GM12875 (cell line): Measurements from ENCODE around the gene OXNAD1.

Experiments used
- H3K4me3 ChIP-seq: one replicate; pipeline ENCODE4 v1.5.1; 2011; ENCODE audit warnings: low read depth, low read length, control low read depth
- TF ChIP-seq, protein P1 (sequence below): IDR thresholded peaks from 2 replicates; pipeline ENCODE4 v1.5.1; 2011; ENCODE audit warnings: low read depth, mild to moderate bottlenecking, control low read depth, inconsistent platforms, low read length, moderate library complexity, borderline replicate concordance; ENCODE audit not compliant: insufficient read depth

The OXNAD1 gene

DNA sequence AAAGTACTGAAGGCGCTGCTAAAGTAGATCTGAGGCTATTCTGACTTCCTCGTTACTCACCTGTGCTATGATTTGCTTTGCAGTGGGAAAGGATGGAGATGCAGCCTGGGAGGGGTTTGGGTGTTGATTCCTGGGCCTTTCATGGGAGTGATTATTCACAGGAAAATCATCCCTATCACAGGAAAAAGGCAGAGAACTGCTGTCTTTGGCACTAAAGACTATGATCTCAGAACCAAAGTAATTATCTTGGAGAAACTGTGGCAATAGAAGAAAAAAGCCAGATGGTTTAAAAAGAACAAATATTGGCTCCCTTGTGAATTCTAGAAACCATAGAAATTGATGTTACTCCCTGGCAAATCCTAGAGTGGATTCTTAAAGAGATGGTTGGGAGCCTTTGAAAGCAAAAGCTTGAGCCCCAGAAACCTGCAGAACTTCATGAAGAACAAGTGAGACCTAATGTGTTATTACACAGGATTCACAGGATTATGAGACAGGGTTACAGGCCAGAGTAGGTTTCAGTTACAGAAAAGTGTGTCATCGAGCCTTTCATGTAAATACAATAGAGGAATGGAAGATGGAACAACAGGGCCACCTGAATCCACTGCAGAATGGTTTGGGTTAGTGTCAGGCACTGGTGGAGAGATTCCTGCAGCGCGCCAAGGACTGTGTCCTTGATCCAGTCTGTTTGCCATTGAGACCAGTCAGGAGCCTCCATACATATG is 85.7 kb downstream of the OXNAD1 start:
- TF ChIP-seq, protein P1, sequence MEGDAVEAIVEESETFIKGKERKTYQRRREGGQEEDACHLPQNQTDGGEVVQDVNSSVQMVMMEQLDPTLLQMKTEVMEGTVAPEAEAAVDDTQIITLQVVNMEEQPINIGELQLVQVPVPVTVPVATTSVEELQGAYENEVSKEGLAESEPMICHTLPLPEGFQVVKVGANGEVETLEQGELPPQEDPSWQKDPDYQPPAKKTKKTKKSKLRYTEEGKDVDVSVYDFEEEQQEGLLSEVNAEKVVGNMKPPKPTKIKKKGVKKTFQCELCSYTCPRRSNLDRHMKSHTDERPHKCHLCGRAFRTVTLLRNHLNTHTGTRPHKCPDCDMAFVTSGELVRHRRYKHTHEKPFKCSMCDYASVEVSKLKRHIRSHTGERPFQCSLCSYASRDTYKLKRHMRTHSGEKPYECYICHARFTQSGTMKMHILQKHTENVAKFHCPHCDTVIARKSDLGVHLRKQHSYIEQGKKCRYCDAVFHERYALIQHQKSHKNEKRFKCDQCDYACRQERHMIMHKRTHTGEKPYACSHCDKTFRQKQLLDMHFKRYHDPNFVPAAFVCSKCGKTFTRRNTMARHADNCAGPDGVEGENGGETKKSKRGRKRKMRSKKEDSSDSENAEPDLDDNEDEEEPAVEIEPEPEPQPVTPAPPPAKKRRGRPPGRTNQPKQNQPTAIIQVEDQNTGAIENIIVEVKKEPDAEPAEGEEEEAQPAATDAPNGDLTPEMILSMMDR: no peak
- H3K4me3 ChIP-seq: no peak overlapping the region

GRCh38 chr3:16352428-16352827 is 87.4 kb downstream of the OXNAD1 start:
- H3K4me3 ChIP-seq: no peak overlapping the region
- TF ChIP-seq, protein P1: no peak

GRCh38 chr3:16354291-16354690 is 89.3 kb downstream of the OXNAD1 start:
- TF ChIP-seq, protein P1: no peak
- H3K4me3 ChIP-seq: no peak overlapping the region
